KMS-11 (cell line): ENCODE results near the gene PHKG1.

Source experiments
- H2AFZ ChIP-seq: fragments of 200-600 bp; sonication (generic); 2 replicates; pipeline ENCODE4 v1.6.1; 2016; ENCODE audit warnings: antibody characterized with exemption, mixed run types, low read depth
- H3K27ac ChIP-seq: fragments of 200-600 bp; sonication (generic); 2 replicates; pipeline ENCODE4 v1.6.1; 2016; ENCODE audit warnings: mild to moderate bottlenecking, mixed run types
- H3K27me3 ChIP-seq: fragments of 200-600 bp; sonication (generic); 2 replicates; pipeline ENCODE4 v1.6.1; 2017; ENCODE audit warnings: mild to moderate bottlenecking, low read depth, mixed run types, moderate library complexity; ENCODE audit not compliant: insufficient read depth
- H3K36me3 ChIP-seq: fragments of 200-600 bp; sonication (generic); 2 replicates; pipeline ENCODE4 v1.6.1; 2017; ENCODE audit warnings: mild to moderate bottlenecking, mixed run types; ENCODE audit not compliant: insufficient read depth
- H3K4me1 ChIP-seq: fragments of 200-600 bp; sonication (generic); 2 replicates; pipeline ENCODE4 v1.6.1; 2016; ENCODE audit warnings: mild to moderate bottlenecking, low read depth, mixed run types; ENCODE audit not compliant: poor library complexity, severe bottlenecking
- H3K4me2 ChIP-seq: fragments of 200-600 bp; sonication (generic); 2 replicates; pipeline ENCODE4 v1.7.0; 2016; ENCODE audit warnings: mild to moderate bottlenecking, mixed run types
- H3K4me3 ChIP-seq: fragments of 200-600 bp; sonication (generic); IDR thresholded peaks from 2 replicates; pipeline ENCODE4 v1.6.1; 2017; ENCODE audit warnings: low read depth, low read length, mixed read lengths; ENCODE audit not compliant: insufficient read depth
- H3K79me2 ChIP-seq: fragments of 200-600 bp; sonication (generic); 2 replicates; pipeline ENCODE4 v1.6.1; 2016; ENCODE audit warnings: low read depth, mixed run types; ENCODE audit not compliant: insufficient read depth
- H3K9ac ChIP-seq: fragments of 200-600 bp; sonication (generic); 2 replicates; pipeline ENCODE4 v1.6.1; 2016; ENCODE audit warnings: mild to moderate bottlenecking, mixed run types
- H4K20me1 ChIP-seq: fragments of 200-600 bp; sonication (generic); 2 replicates; pipeline ENCODE4 v1.6.1; 2016; ENCODE audit warnings: mild to moderate bottlenecking, mixed run types; ENCODE audit not compliant: insufficient read depth
- TF ChIP-seq, protein P1 (sequence below): fragments of 200-600 bp; sonication (generic); conservative IDR thresholded peaks from 2 replicates; pipeline ENCODE4 v1.6.1; 2017; ENCODE audit warnings: low read depth, mild to moderate bottlenecking, antibody characterized with exemption, low read length, moderate library complexity, mixed read lengths

PHKG1 gene

DNA sequence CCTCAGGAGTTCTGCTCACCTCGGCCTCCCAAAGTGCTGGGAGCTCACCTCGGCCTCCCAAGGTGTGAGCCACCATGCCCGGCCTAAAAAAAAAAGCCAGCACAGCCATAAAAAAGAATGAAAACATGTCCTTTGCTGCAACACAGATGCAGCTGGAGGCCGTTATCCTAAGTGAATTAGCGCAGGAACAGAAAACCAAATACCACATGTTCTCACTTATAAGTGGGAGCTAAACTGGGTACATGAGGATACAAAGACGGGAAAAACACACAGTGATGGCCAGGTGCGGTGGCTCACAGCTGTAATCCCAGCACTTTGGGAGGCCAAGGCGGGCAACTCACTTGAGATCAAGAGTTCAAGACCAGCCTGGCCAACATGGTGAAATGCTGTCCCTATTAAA is 62.4 kb downstream of the PHKG1 start:
- Histone ChIP-seq H3K79me2 (peaks cover 24% of the 10 kb centered on the region), H3K27ac (no peak overlapping the region), H3K4me1 (peaks cover 18% of the 10 kb centered on the region), H3K27me3 (no peaks in the 10 kb centered on the region), H3K4me2 (no peak overlapping the region), H3K36me3 (peaks cover 3% of the 10 kb centered on the region; the same call in 1 of the 2 replicates), H2AFZ (no peak overlapping the region), H3K9ac (no peak overlapping the region), H4K20me1 (no peaks in the 10 kb centered on the region), H3K4me3 (no peak overlapping the region)
- TF ChIP-seq, protein P1, sequence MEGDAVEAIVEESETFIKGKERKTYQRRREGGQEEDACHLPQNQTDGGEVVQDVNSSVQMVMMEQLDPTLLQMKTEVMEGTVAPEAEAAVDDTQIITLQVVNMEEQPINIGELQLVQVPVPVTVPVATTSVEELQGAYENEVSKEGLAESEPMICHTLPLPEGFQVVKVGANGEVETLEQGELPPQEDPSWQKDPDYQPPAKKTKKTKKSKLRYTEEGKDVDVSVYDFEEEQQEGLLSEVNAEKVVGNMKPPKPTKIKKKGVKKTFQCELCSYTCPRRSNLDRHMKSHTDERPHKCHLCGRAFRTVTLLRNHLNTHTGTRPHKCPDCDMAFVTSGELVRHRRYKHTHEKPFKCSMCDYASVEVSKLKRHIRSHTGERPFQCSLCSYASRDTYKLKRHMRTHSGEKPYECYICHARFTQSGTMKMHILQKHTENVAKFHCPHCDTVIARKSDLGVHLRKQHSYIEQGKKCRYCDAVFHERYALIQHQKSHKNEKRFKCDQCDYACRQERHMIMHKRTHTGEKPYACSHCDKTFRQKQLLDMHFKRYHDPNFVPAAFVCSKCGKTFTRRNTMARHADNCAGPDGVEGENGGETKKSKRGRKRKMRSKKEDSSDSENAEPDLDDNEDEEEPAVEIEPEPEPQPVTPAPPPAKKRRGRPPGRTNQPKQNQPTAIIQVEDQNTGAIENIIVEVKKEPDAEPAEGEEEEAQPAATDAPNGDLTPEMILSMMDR = no peak
